CD4-positive, alpha-beta T cell treated with Interferon gamma for 1 hour (primary cell): ENCODE results near the gene LINGO1.

ENCODE experiments used
- DNase-seq: peaks from one replicate; pipeline ENCODE4 v3.0.0-alpha.2; 2020

Gene LINGO1

GRCh38 chr15:77613814-77614213 lies 18.9 kb downstream of the LINGO1 start:
- no peak for DNase-seq

- no peak for DNase-seq
These were observed 19.6 kb downstream of the LINGO1 start for GRCh38 chr15:77612958-77613601.

- DNase-seq = no peak
These were observed 20.9 kb downstream of the LINGO1 start for GRCh38 chr15:77611767-77612166.

GRCh38 chr15:77610731-77611130 lies 22.0 kb downstream of the LINGO1 start:
- no peak for DNase-seq

- DNase-seq = no peak
These were observed 23.2 kb downstream of the LINGO1 start for GRCh38 chr15:77609558-77609957.

- no peak for DNase-seq
These were observed 23.9 kb downstream of the LINGO1 start for GRCh38 chr15:77608774-77609173.

- no peak for DNase-seq
These were observed 24.8 kb downstream of the LINGO1 start for GRCh38 chr15:77607894-77608261.

GRCh38 chr15:77607111-77607893 lies 25.4 kb downstream of the LINGO1 start:
- no peak for DNase-seq

GRCh38 chr15:77606142-77607034 lies 26.3 kb downstream of the LINGO1 start:
- DNase-seq = no peak

GRCh38 chr15:77605547-77605946 lies 27.2 kb downstream of the LINGO1 start:
- DNase-seq = no peak

GRCh38 chr15:77604973-77605372 lies 27.7 kb downstream of the LINGO1 start:
- no peak for DNase-seq

- no peak for DNase-seq
These were observed 28.9 kb downstream of the LINGO1 start for GRCh38 chr15:77603611-77604336.

- no peak for DNase-seq
These were observed 29.9 kb downstream of the LINGO1 start for GRCh38 chr15:77602800-77603199.

GRCh38 chr15:77599899-77600298 lies 32.8 kb downstream of the LINGO1 start:
- no peak for DNase-seq

- DNase-seq = no peak
These were observed 33.4 kb downstream of the LINGO1 start for GRCh38 chr15:77599357-77599756.

- no peak for DNase-seq
These were observed 34.1 kb downstream of the LINGO1 start for GRCh38 chr15:77598644-77599043.

GRCh38 chr15:77597804-77598453 lies 34.8 kb downstream of the LINGO1 start:
- DNase-seq = no peak

- no peak for DNase-seq
These were observed 35.6 kb downstream of the LINGO1 start for GRCh38 chr15:77596821-77597803.

GRCh38 chr15:77595231-77595630 lies 37.5 kb downstream of the LINGO1 start:
- no peak for DNase-seq

- DNase-seq = no peak
These were observed 40.0 kb downstream of the LINGO1 start for GRCh38 chr15:77592758-77593157.
